ENCODE data around the gene ZNF205. TPM values are rescaled to one million over a fixed set of nuclear protein-coding genes. Genes with fewer than 3 reads are reported as not detected.

Gene ZNF205
- total and polyA plus RNA-seq, 9 of the 15 experiments (the other 6 are each of a cell fraction or from before 2014, with no cell fraction given) = 2.4 to 11.8 (median 5.1) TPM; not detected in 2

DNA sequence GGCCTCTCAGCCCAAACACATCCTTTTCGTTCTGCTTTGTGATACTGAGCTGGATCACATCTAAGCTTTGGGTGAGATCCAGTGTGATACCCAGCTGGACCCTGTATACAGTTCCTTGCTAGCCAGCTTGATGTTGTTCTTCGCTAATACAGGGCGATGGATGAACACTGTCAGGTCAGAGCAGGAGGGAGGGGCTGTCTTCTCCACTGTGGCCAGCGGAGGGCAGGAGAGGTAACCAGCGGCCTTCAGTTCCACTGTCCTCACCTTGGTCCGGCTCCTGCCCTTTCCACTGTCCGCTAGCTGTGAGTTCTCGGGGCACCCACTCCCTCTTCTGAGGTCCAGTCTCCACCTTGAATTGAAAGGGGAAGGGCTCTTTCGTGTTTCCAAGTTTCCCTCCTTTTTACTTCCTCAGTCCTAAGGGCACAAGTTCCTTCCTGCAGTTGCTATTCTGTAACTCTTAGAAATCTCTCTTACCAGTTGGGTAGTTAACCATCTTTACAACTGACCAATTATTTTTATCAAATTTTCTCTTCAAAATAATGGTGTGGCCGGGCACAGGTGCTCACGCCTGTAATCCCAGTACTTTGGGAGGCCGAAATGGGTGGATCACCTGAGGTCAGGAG lies 19.5 kb downstream of the ZNF205 start (continued):
- TF ChIP-seq, protein P1, sequence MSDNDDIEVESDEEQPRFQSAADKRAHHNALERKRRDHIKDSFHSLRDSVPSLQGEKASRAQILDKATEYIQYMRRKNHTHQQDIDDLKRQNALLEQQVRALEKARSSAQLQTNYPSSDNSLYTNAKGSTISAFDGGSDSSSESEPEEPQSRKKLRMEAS (CRISPR knock-in tag; IDR thresholded peaks at IDR 0.05) = no peak
- no peak for TF ChIP-seq CBFA2T3 (IDR thresholded peaks at IDR 0.05)
- TF ChIP-seq, protein P2, sequence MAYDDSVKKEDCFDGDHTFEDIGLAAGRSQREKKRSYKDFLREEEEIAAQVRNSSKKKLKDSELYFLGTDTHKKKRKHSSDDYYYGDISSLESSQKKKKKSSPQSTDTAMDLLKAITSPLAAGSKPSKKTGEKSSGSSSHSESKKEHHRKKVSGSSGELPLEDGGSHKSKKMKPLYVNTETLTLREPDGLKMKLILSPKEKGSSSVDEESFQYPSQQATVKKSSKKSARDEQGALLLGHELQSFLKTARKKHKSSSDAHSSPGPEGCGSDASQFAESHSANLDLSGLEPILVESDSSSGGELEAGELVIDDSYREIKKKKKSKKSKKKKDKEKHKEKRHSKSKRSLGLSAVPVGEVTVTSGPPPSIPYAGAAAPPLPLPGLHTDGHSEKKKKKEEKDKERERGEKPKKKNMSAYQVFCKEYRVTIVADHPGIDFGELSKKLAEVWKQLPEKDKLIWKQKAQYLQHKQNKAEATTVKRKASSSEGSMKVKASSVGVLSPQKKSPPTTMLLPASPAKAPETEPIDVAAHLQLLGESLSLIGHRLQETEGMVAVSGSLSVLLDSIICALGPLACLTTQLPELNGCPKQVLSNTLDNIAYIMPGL (CRISPR knock-in tag; IDR thresholded peaks at IDR 0.05) = 0 out of 2 replicates have a peak, but pooled peaks have one; percentile 45
- peak; percentile 42 to 66; a peak in 2 of 4 replicates for TF ChIP-seq RAD21 (CRISPR knock-in tag; conservative IDR thresholded peaks at IDR 0.05 in 1 of 2, IDR thresholded peaks at IDR 0.05 in 1 of 2)
- TF ChIP-seq MED1 (CRISPR knock-in tag; IDR thresholded peaks at IDR 0.05; ENCODE audit: borderline replicate concordance) = no peak
- no peak for TF ChIP-seq POLR2AphosphoS5 (IDR thresholded peaks at IDR 0.05; ENCODE audit: control insufficient read depth, insufficient read depth, low read depth, low read length)
- TF ChIP-seq, protein P3, sequence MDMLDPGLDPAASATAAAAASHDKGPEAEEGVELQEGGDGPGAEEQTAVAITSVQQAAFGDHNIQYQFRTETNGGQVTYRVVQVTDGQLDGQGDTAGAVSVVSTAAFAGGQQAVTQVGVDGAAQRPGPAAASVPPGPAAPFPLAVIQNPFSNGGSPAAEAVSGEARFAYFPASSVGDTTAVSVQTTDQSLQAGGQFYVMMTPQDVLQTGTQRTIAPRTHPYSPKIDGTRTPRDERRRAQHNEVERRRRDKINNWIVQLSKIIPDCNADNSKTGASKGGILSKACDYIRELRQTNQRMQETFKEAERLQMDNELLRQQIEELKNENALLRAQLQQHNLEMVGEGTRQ (CRISPR knock-in tag; IDR thresholded peaks at IDR 0.05) = no peak
- peak; percentile 28; the same call in 1 of the 2 replicates for TF ChIP-seq NBN (IDR thresholded peaks at IDR 0.05; ENCODE audit: low read depth)
- TF ChIP-seq, protein P4, sequence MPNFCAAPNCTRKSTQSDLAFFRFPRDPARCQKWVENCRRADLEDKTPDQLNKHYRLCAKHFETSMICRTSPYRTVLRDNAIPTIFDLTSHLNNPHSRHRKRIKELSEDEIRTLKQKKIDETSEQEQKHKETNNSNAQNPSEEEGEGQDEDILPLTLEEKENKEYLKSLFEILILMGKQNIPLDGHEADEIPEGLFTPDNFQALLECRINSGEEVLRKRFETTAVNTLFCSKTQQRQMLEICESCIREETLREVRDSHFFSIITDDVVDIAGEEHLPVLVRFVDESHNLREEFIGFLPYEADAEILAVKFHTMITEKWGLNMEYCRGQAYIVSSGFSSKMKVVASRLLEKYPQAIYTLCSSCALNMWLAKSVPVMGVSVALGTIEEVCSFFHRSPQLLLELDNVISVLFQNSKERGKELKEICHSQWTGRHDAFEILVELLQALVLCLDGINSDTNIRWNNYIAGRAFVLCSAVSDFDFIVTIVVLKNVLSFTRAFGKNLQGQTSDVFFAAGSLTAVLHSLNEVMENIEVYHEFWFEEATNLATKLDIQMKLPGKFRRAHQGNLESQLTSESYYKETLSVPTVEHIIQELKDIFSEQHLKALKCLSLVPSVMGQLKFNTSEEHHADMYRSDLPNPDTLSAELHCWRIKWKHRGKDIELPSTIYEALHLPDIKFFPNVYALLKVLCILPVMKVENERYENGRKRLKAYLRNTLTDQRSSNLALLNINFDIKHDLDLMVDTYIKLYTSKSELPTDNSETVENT (CRISPR knock-in tag; IDR thresholded peaks at IDR 0.05) = no peak
- TF ChIP-seq, protein P5, sequence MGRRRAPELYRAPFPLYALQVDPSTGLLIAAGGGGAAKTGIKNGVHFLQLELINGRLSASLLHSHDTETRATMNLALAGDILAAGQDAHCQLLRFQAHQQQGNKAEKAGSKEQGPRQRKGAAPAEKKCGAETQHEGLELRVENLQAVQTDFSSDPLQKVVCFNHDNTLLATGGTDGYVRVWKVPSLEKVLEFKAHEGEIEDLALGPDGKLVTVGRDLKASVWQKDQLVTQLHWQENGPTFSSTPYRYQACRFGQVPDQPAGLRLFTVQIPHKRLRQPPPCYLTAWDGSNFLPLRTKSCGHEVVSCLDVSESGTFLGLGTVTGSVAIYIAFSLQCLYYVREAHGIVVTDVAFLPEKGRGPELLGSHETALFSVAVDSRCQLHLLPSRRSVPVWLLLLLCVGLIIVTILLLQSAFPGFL (CRISPR knock-in tag; IDR thresholded peaks at IDR 0.05) = no peak
- TF ChIP-seq, protein P6, sequence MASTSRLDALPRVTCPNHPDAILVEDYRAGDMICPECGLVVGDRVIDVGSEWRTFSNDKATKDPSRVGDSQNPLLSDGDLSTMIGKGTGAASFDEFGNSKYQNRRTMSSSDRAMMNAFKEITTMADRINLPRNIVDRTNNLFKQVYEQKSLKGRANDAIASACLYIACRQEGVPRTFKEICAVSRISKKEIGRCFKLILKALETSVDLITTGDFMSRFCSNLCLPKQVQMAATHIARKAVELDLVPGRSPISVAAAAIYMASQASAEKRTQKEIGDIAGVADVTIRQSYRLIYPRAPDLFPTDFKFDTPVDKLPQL (IDR thresholded peaks at IDR 0.05; ENCODE audit: extremely low read depth, insufficient read length) = no peak
- TF ChIP-seq, protein P7, sequence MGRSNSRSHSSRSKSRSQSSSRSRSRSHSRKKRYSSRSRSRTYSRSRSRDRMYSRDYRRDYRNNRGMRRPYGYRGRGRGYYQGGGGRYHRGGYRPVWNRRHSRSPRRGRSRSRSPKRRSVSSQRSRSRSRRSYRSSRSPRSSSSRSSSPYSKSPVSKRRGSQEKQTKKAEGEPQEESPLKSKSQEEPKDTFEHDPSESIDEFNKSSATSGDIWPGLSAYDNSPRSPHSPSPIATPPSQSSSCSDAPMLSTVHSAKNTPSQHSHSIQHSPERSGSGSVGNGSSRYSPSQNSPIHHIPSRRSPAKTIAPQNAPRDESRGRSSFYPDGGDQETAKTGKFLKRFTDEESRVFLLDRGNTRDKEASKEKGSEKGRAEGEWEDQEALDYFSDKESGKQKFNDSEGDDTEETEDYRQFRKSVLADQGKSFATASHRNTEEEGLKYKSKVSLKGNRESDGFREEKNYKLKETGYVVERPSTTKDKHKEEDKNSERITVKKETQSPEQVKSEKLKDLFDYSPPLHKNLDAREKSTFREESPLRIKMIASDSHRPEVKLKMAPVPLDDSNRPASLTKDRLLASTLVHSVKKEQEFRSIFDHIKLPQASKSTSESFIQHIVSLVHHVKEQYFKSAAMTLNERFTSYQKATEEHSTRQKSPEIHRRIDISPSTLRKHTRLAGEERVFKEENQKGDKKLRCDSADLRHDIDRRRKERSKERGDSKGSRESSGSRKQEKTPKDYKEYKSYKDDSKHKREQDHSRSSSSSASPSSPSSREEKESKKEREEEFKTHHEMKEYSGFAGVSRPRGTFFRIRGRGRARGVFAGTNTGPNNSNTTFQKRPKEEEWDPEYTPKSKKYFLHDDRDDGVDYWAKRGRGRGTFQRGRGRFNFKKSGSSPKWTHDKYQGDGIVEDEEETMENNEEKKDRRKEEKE (IDR thresholded peaks at IDR 0.05; ENCODE audit: borderline replicate concordance in 1 of 2, control insufficient read depth in 1 of 2, low read depth in 2 of 2, low read length in 1 of 2) = no peak
- no peak for TF ChIP-seq ESRRA (IDR thresholded peaks at IDR 0.05; ENCODE audit: borderline replicate concordance, low read depth)
- TF ChIP-seq NR2C1 (IDR thresholded peaks at IDR 0.05) = no peak
- no peak for TF ChIP-seq NR2C1 (tag; IDR thresholded peaks at IDR 0.05)
- no peak for TF ChIP-seq SMAD1 (IDR thresholded peaks at IDR 0.05; ENCODE audit: low read depth, low read length, partially characterized antibody)
